ENCODE measurements around the gene SELP. TPM values are rescaled to one million over a fixed set of nuclear protein-coding genes. Genes with fewer than 3 reads are reported as not detected.

SELP gene
- total RNA-seq, 2 donors from 2014 or later, result 9.3 to 43.2 TPM

- H3K36me3 ChIP-seq, result no peaks in the 10 kb centered on the region
- H3K4me3 ChIP-seq, result no peak overlapping the region
- no peaks in the 10 kb centered on the region for H3K9me3 ChIP-seq
- DNase-seq (ENCODE audit: low spot score) (no peak), ATAC-seq (ENCODE audit: insufficient number of reproducible peaks, low FRiP score, low read depth) (no peak)
- H3K27ac ChIP-seq, result no peak overlapping the region
- H3K4me1 ChIP-seq (ENCODE audit: control insufficient read depth in 1 of 2, low read depth in 2 of 2), result no peaks in the 10 kb centered on the region
- TF ChIP-seq CTCF (IDR thresholded peaks at IDR 0.05), result peak; percentile 15
- no peaks in the 10 kb centered on the region for H3K27me3 ChIP-seq (replicated peaks; ENCODE audit: insufficient read depth)
Measured at GRCh38 chr1:169601096-169601881, 28.6 kb downstream of the SELP start.

GRCh38 chr1:169595764-169596711, 33.9 kb downstream of the SELP start:
- ATAC-seq (ENCODE audit: insufficient number of reproducible peaks, low FRiP score, low read depth) (no peak), DNase-seq (ENCODE audit: low spot score) (no peak)
- Histone ChIP-seq H3K27me3 (replicated peaks; ENCODE audit: insufficient read depth) (no peaks in the 10 kb centered on the region), H3K9me3 (no peaks in the 10 kb centered on the region), H3K4me3 (no peak overlapping the region), H3K4me1 (ENCODE audit: control insufficient read depth in 1 of 2, low read depth in 2 of 2) (no peaks in the 10 kb centered on the region), H3K36me3 (no peaks in the 10 kb centered on the region), H3K27ac (no peak overlapping the region)
- no peak for TF ChIP-seq CTCF (IDR thresholded peaks at IDR 0.05)

- Histone ChIP-seq H3K4me3 (no peak overlapping the region), H3K4me1 (ENCODE audit: control insufficient read depth in 1 of 2, low read depth in 2 of 2) (no peaks in the 10 kb centered on the region), H3K27ac (no peak overlapping the region), H3K27me3 (replicated peaks; ENCODE audit: insufficient read depth) (no peaks in the 10 kb centered on the region), H3K36me3 (no peaks in the 10 kb centered on the region), H3K9me3 (no peaks in the 10 kb centered on the region)
- ATAC-seq (ENCODE audit: insufficient number of reproducible peaks, low FRiP score, low read depth) (no peak), DNase-seq (ENCODE audit: low spot score) (no peak)
- no peak for TF ChIP-seq CTCF (IDR thresholded peaks at IDR 0.05)
Measured at GRCh38 chr1:169594391-169594790, 35.5 kb downstream of the SELP start.

GRCh38 chr1:169590932-169591331, 39.0 kb downstream of the SELP start:
- Histone ChIP-seq H3K4me3 (no peak overlapping the region), H3K4me1 (ENCODE audit: control insufficient read depth in 1 of 2, low read depth in 2 of 2) (peaks cover 0 to 6% of the 10 kb centered on the region in 2 donors), H3K27ac (no peak overlapping the region), H3K27me3 (replicated peaks; ENCODE audit: insufficient read depth) (no peaks in the 10 kb centered on the region), H3K9me3 (no peaks in the 10 kb centered on the region), H3K36me3 (no peaks in the 10 kb centered on the region)
- no peak for ATAC-seq (ENCODE audit: insufficient number of reproducible peaks, low FRiP score, low read depth)
- no peak for DNase-seq (ENCODE audit: low spot score)
- TF ChIP-seq CTCF (IDR thresholded peaks at IDR 0.05), result no peak

Measured in thoracic aorta (tissue), 2 donors.